Upper lobe of left lung (tissue), 4 donors: ENCODE measurements around the gene CTNNAL1.

Experiments used
- EP300 ChIP-seq, 4 donors: sonication (generic); formaldehyde crosslinking; IDR thresholded peaks; one replicate each; pipeline ENCODE4 v1.5.1; 2017; ENCODE audit warnings: antibody characterized with exemption in 4 of 4, control low read depth in 2 of 4
- TF ChIP-seq, protein P1 (sequence below), 6 experiments: fragments of 450-650 bp in 4 of 6; fragments of 200-600 bp in 2 of 6; sonication (generic) in 2 of 6; IDR thresholded peaks; one replicate each; pipeline ENCODE4 v1.5.1; 2016 to 2019; ENCODE audit warnings: antibody characterized with exemption in 6 of 6

DNA sequence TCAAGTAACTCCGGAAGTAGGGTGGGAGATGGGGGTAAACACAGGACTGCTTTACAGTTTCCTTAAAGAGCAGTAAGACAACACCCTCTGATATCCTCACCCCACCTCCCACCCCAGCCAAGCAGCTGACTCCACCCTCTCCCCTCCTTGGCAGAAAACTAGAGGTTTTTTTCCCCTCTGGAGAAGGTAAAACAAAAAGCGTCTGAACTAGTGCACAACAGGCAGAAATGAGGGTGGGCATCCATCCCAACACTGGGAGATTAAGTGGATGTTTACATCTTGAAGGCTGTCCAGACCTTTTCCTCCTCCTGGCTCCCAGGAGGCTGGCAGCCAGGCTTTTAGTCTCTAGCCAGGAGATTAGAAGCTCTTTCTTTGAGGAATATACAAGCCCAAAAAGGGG is 13.9 kb upstream of the CTNNAL1 start:
- TF ChIP-seq, protein P1, sequence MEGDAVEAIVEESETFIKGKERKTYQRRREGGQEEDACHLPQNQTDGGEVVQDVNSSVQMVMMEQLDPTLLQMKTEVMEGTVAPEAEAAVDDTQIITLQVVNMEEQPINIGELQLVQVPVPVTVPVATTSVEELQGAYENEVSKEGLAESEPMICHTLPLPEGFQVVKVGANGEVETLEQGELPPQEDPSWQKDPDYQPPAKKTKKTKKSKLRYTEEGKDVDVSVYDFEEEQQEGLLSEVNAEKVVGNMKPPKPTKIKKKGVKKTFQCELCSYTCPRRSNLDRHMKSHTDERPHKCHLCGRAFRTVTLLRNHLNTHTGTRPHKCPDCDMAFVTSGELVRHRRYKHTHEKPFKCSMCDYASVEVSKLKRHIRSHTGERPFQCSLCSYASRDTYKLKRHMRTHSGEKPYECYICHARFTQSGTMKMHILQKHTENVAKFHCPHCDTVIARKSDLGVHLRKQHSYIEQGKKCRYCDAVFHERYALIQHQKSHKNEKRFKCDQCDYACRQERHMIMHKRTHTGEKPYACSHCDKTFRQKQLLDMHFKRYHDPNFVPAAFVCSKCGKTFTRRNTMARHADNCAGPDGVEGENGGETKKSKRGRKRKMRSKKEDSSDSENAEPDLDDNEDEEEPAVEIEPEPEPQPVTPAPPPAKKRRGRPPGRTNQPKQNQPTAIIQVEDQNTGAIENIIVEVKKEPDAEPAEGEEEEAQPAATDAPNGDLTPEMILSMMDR (IDR thresholded peaks at IDR 0.05) = no peak
- no peak for TF ChIP-seq EP300 (IDR thresholded peaks at IDR 0.05)
